Activated CD8-positive, alpha-beta memory T cell treated with anti-CD3 and anti-CD28 coated beads for 4 hours (primary cell): ENCODE results near the gene FN1.

ENCODE experiments used
- DNase-seq, 2 donors: peaks; one replicate each; pipeline ENCODE4 v3.0.0-alpha.2; 2020; ENCODE audit warnings: low read depth in 2 of 2

FN1 gene

DNA sequence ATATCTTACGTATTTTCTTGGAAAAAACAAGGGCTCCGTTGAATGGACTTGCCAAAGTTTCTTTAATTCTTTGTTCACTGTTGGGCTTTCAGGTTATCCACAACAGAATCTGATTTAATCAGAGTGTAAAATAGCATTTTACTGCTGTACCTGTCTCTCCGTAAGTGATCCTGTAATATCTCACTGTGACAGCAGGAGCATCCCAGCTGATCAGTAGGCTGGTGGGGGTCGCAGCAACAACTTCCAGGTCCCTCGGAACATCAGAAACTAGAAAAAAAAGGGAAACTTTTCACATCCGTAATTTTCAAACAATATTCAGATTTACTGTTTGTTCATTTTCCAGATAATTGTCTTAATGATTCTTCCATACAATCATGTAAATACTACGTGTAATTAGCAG is 51.2 kb downstream of the FN1 start:
- no peak for DNase-seq

- no peak for DNase-seq
Observed at GRCh38 chr2:215383652-215384279, 52.1 kb downstream of the FN1 start.

GRCh38 chr2:215382480-215382879 is 53.4 kb downstream of the FN1 start:
- no peak for DNase-seq

GRCh38 chr2:215382011-215382410 is 53.9 kb downstream of the FN1 start:
- no peak for DNase-seq

DNA sequence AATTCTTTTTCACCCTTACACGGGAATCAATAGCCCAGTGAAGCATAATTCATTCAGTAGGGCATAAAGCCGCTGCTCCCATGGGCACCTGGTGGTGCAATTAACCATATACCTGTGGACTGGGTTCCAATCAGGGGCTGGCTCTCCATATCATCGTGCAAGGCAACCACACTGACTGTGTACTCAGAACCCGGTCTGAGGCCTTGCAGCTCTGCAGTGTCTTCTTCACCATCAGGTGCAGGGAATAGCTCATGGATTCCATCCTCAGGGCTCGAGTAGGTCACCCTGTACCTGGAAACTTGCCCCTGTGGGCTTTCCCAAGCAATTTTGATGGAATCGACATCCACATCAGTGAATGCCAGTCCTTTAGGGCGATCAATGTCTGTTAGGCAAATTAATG is 55.2 kb downstream of the FN1 start:
- DNase-seq = no peak

- DNase-seq = no peak
Observed at GRCh38 chr2:215379948-215380347, 55.9 kb downstream of the FN1 start.

DNA sequence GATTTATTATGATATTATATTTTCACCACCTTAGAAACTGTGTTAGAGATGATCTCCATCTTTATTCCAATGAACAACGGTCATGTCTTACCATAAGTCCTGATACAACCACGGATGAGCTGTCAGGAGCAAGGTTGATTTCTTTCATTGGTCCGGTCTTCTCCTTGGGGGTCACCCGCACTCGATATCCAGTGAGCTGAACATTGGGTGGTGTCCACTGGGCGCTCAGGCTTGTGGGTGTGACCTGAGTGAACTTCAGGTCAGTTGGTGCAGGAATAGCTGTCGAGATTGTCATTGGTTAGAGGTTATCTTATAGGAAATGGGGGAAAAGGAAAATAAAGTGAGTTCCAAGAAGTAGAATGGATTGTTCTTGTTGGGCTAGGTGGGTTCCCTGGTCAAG is 56.8 kb downstream of the FN1 start:
- DNase-seq = no peak

- DNase-seq = no peak
Observed at GRCh38 chr2:215378045-215378444, 57.8 kb downstream of the FN1 start.

- no peak for DNase-seq
Observed at GRCh38 chr2:215377283-215377682, 58.6 kb downstream of the FN1 start.

DNA sequence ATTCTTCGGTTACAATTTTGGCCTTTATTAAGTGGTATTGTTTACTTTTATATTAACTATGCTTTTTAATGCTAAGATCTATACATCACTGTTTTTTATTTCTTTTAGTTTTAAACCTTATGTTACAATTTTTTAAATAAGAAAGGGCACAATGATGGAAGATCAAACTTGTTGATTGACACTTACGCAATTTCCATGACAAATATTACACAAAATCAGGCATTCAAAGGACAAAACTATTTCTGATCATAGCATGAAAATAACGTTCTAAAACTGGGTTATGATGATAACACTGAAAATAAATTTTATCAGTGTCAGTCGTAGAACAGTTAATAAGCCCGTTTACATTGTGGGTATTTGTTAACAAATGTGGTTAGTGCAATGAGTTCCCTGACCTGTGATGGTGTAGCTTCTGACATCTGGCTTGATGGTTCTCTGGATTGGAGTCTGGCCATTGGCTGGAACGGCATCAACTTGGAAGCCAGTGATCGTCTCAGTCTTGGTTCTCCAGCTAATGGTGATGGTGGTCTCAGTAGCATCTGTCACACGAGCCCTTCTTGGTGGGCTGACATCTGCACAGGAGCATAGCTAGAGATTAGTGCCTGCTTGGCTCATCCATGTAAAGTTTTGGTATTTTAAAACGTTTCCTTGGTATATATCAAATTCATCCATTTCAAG is 59.6 kb downstream of the FN1 start:
- no peak for DNase-seq

GRCh38 chr2:215375467-215375830 is 60.4 kb downstream of the FN1 start:
- DNase-seq = no peak

DNA sequence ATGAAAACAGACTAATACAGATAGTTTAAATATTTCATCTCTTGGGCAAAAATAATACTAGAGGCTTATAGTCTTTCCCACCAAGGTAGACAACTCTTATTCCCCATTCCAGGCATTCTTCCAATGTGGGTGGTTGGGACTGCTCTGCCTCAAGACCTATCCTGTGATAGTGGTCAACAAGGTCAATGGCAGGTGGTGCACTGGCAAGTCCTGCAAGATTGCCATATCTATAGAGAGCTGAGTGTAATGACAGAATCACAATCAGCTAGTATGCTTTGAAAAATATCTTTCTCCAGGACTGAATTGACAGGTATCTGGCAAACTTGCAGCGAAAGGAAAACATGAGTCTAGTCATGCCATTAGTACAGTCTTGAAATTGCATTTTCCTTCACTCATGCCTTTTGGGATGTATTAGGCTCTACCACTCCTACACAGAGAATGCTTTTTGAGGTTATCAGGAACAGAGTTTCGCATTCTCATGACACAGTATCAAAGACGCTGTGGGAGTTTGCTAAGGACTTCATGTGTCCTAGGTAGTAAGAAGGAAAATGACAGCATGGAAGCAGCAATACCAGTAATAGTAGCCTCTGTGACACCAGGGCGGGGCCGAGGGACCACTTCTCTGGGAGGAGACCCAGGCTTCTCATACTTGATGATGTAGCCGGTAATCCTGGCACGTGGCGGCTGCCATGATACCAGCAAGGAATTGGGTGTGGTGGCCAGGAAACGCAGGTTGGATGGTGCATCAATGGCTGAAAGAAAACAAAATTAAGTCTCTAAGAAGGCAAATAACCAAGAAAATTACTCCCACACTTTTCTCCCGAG is 61.0 kb downstream of the FN1 start:
- no peak for DNase-seq

- no peak for DNase-seq
Observed at GRCh38 chr2:215374002-215374401, 61.9 kb downstream of the FN1 start.

DNA sequence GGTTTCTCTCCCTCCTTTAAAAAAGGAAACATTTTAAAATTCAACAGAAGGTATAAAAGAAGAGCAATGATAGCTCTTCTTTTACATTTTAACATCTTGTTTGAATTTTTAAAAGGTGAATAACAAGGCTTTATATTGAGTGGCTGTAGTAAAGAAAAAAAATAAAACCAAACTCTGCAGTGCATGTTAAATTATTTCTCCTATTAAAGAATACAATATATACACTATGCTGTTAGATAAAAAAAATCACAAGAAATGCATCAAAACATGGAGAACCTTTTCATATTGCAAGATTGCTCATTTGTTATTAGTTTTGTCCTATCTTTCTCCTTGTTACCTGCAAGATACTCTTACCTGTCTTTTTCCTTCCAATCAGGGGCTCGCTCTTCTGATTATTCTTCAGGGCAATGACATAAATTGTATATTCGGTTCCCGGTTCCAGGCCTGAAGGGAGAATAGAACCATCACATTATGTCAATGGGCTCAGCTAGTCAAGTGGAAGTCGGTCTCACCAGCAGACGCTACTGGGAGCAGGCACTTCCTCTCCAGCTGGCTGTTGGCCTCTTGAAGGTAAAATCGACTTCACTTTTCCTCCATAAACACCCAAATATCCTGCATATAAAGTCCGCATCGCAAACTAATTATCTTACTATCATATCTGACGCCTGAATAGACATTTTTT is 62.8 kb downstream of the FN1 start:
- DNase-seq = no peak

DNA sequence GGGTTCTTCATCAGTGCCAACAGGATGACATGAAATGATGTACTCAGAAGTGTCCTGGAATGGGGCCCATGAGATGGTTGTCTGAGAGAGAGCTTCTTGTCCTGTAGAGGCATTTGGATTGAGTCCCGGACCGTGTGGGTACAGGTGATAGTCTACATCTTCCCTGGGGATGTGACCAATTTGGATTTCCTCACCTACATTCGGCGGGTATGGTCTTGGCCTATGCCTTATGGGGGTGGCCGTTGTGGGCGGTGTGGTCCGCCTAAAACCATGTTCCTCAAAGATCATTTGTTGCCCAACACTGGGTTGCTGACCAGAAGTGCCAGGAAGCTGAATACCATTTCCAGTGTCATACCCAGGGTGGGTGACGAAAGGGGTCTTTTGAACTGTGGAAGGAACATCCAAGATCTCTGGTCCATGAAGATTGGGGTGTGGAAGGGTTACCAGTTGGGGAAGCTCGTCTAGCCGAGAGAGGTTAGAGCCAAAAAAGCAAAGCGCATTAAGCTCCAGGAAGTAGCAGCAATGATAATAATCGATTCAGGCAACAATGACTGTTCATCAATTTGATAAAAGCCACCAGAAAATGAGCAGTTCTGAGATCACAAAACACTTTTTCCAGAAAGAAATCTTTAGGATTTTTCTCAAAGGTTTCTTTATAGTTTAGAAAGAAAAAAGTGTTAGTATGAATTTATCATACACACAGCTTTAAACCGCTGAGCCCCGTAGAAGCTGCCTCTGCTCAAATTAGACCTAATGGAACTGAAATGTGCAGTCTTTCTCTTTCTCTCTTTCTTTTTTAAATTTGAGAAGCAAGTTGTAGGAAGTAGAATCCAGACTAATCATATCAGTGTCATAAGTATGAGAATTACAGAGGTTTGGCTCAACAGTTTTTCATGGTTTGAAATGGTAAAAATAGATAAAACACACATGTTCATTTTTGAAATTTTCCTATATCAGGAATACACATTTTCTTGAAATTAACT is 63.7 kb downstream of the FN1 start:
- no peak for DNase-seq

DNA sequence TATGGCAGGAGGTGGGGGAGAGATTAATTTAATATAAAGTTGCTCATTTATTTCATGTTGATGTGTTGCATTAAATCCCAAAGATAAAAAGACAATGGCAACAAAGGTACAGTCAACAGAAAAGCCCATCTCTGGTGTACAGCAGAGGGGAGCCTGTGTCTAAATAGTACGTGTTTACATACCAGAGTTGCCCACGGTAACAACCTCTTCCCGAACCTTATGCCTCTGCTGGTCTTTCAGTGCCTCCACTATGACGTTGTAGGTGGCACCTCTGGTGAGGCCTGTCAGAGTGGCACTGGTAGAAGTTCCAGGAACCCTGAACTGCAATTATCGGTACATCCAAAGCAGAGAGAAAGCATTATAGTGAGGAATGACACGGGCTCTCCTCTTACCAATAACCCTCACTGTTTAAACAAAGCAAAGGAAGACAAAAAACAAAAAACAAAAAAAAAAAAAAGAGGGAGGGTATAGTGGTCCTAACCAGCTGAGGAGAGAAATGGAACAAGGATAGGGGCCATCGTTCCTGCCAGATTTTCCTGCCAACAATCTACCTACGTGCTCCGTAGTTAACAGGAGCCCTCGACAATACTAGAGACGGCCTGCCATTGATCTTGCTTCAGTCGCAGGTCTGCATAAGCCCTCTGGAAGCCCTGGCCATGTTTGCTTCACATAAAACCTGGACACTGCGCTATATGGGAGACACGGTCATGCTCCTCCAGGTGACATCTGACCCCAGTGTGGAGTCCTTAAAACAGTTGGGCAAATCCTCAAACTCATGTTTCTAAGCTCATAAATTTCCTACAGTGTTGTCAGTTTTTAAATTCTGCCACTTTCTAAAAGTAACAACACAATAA is 65.5 kb downstream of the FN1 start:
- DNase-seq = no peak

DNA sequence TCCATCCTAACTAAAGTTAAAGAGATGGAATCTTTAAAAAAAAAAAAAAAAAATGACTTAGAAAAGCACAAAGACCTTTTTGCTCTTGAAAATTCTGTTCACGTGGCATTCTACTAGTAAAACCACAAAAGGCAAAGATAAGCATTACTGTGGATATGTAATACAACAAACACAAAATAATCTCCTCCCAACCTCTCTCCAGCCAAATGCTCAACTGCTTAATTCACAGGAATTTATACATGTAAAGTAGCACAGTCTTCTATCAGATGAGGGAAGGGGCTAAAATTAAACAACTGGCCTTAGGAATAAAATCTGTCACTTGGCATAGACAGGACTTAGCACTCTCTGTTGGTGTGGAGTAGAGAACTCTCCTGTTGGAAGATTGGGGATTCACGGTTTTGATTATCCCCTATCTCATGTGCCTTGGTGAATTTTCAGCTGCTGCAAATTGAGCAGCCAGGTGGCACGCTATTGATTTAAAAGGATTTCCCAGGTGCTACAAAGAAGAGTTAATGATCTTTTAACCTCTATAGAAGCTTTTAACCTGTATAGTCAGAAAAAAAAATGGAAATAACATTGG is 66.6 kb downstream of the FN1 start:
- DNase-seq = no peak

GRCh38 chr2:215368493-215368809 is 67.4 kb downstream of the FN1 start:
- DNase-seq = no peak

DNA sequence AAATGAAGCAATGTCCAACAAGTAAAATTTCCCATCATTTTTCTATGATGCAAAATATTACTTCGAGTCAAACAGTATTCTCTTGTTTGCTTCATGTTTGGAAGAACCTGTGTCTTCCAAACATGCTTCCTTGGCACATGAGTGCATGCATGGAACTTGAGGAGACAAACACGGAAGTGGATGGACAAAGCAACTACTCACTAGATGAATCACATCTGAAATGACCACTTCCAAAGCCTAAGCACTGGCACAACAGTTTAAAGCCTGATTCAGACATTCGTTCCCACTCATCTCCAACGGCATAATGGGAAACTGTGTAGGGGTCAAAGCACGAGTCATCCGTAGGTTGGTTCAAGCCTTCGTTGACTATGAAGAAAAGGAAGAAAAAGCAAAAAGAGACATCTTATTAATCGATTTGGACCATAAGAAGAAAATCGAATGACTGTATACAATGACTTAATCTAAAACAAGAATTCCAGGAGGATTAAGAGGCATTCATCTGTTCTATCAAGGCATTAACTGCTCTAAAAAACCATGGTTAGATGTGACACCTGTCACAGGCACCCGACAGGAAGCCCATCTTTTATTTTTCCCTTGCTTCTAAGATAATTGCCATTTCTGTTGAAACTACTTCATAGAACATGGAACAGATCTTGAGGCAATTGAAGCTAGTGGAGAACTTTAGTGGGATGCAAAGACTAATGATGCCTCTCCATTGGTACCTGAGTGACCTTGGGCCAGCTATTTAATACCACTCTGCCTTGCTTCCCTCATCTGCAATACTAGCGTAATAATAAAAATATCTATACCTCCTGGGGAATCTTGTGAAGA is 68.0 kb downstream of the FN1 start:
- no peak for DNase-seq
